NCI-H524 (cell line): ENCODE results near the gene XXYLT1.

ENCODE experiments used
- DNase-seq, 2 experiments: peaks; one replicate each; lab custom pipeline; 2025; lab: John Stamatoyannopoulos, UW

XXYLT1 gene

GRCh38 chr3:195078891-195079440, 192.0 kb downstream of the XXYLT1 start:
- peak; percentile 85 to 91 for DNase-seq

GRCh38 chr3:195077611-195078540, 193.1 kb downstream of the XXYLT1 start:
- peak; percentile 97 to 98 for DNase-seq

- DNase-seq: peak in 1 of 2 experiments; percentile 42
Observed at GRCh38 chr3:195076981-195077610, 193.9 kb downstream of the XXYLT1 start.

- DNase-seq: peak in 1 of 2 experiments; percentile 51
Observed at GRCh38 chr3:195075941-195076875, 194.8 kb downstream of the XXYLT1 start.

GRCh38 chr3:195075199-195075940, 195.6 kb downstream of the XXYLT1 start:
- no peak for DNase-seq

- DNase-seq: no peak
Observed at GRCh38 chr3:195073866-195074860, 196.8 kb downstream of the XXYLT1 start.

GRCh38 chr3:195072916-195073564, 197.9 kb downstream of the XXYLT1 start:
- no peak for DNase-seq

- no peak for DNase-seq
Observed at GRCh38 chr3:195071916-195072820, 198.8 kb downstream of the XXYLT1 start.

GRCh38 chr3:195071011-195071728, 199.8 kb downstream of the XXYLT1 start:
- no peak for DNase-seq

GRCh38 chr3:195070336-195070735, 200.6 kb downstream of the XXYLT1 start:
- no peak for DNase-seq

- DNase-seq: no peak
Observed at GRCh38 chr3:195069501-195070251, 201.3 kb downstream of the XXYLT1 start.

- DNase-seq: no peak
Observed at GRCh38 chr3:195068084-195069080, 202.6 kb downstream of the XXYLT1 start.

GRCh38 chr3:195066441-195066841, 204.5 kb downstream of the XXYLT1 start:
- no peak for DNase-seq

- no peak for DNase-seq
Observed at GRCh38 chr3:195065864-195066185, 205.1 kb downstream of the XXYLT1 start.

- DNase-seq: no peak
Observed at GRCh38 chr3:195065142-195065863, 205.7 kb downstream of the XXYLT1 start.
